Measurements from ENCODE around the gene SMPD1.

DNA sequence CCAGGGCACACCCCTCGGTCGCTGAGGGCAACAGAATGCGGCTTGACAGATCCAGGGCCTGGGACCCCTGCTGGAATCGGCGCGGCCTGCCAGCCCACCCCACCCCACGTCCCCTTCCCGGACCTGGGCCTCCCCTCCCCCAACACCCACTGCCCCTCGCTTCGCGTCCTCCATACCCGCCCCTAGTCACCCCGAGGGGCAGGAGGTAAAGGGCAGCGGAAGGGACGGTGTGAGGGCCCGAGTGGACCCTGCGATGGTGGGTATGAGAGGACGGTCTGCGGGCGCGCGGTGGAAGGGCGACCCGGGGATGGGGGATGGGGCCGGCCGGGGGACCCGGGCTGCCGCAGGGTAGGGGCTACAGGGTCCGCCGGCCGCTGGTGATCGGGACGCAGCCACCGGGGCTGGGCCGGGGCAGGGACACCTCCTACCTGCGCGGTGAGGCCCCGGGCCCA is 28.3 kb downstream of the SMPD1 start:
- TF ChIP-seq, protein P1, sequence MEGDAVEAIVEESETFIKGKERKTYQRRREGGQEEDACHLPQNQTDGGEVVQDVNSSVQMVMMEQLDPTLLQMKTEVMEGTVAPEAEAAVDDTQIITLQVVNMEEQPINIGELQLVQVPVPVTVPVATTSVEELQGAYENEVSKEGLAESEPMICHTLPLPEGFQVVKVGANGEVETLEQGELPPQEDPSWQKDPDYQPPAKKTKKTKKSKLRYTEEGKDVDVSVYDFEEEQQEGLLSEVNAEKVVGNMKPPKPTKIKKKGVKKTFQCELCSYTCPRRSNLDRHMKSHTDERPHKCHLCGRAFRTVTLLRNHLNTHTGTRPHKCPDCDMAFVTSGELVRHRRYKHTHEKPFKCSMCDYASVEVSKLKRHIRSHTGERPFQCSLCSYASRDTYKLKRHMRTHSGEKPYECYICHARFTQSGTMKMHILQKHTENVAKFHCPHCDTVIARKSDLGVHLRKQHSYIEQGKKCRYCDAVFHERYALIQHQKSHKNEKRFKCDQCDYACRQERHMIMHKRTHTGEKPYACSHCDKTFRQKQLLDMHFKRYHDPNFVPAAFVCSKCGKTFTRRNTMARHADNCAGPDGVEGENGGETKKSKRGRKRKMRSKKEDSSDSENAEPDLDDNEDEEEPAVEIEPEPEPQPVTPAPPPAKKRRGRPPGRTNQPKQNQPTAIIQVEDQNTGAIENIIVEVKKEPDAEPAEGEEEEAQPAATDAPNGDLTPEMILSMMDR (IDR thresholded peaks at IDR 0.05), result no peak
- TF ChIP-seq POLR2A (IDR thresholded peaks at IDR 0.05), result no peak

All from testis (tissue), 2 donors.